Measurements from ENCODE around the gene NFIB.

DNA sequence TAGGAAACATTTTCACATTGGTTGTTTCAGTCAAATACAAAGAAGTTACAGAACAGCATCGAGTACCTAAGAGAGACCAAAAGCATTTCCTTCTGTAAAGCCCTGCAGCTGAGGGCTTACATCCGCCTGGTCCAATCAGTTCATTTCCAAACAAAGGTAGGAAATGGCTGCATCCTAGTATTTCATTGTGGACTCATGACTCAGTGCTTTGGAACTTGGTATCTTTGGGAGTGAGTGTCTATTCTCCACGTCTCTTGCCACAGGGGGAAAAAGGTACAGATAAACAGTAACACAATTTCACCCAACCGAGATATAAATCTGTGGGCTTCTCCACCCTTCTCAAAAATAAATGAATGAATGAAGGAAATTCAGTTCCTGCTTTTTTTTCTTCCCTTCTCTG, 75.4 kb downstream of the NFIB start:
- TF ChIP-seq EZH2 (IDR thresholded peaks at IDR 0.05; ENCODE audit: insufficient read depth, poor library complexity, severe bottlenecking) (no peak), EZH2phosphoT487 (IDR thresholded peaks at IDR 0.05; ENCODE audit: insufficient read depth, low read depth) (no peak)

All from GM23248 (cell line).